Endothelial cell of hepatic sinusoid (primary cell): Measurements from ENCODE around the gene PROM2.

Experiments
- in situ Hi-C: cut with HindIII; loops from 2 replicates; pipeline ENCODE4 v1.10.0; 2017; ENCODE audit warnings: low sequenced_read_pairs

Gene PROM2

DNA sequence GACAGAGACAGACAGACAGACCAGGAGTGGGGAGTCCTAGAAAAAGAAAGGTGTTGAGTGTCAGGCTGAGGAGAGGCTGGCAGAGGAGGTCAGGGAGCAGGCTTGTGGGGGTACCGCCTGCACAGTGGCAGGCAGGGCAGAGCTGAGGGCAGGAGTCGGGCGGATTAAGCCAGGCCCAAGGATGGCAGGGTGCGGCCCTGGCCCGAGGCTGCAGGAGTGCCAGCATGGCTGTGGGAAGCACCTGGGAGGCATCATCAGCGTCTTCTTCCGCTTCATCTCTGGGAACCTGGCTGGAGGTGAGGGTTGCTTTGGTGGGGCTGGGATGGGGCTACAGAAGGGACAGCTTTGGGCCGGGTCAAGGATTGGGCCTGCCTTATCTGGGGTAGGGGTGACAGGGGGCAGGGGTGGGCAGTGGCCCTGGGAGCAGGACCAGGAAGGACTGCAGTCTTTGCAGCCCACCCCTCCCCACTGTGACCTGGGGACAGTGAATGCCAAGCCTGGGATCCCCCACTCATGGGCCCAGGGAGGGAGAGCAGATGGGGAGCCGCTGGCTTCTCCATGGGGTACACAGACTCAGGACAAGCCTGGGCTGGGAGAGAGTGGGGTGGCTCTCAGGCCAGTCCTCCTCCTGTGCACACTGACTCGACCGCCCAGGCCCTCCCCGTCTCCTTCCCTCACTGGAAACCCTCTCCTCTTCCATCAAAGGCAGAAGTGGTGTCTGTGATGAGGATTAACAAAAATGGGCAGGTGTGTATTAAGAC, 43.6 kb downstream of the PROM2 start:
- in situ Hi-C loops = no loop called here

GRCh38 chr2:95318431-95319220, 44.4 kb downstream of the PROM2 start:
- in situ Hi-C loops = no loop called here

- in situ Hi-C loops = no loop called here
Observed at GRCh38 chr2:95319481-95320343, 45.5 kb downstream of the PROM2 start.

GRCh38 chr2:95320344-95320712, 46.1 kb downstream of the PROM2 start:
- in situ Hi-C loops = no loop called here

DNA sequence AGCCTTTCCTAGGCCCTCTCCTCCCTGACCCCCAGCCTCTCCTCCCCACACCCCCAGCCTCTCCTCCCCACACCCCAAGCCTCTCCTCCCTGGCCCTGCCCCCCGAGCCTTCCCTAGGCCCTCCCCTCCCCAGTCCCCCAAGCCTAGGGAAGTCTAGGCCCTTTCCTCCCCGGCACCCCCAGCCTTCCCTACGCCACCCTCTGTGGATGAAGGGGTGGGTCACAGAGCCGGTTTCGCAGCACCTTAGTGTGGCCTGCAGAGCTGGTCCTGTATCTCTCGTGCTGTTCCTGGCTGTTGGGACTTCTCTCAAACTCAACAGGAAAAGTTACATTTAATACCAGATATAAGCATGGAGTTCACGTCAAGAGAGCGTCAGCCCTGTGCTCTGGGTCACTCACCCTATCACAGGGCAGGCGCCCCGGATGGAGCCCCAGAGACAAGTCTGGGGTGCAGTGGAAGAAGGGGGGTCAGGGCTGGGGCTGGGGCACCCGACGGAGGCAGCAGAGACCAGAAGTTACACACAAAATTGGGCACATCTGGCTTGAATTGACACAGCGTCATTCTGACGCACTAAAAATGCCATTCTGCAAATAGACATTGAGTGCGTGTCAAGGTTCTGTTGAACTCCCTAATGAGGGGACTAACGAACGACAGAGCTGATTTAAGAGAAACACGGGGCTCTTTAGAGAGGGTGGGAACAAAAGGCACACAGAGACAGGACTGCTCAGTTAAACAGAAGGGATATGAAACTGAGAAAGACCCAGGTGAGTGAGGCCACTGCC, 46.9 kb downstream of the PROM2 start:
- in situ Hi-C loops = no loop called here

- in situ Hi-C loops = no loop called here
Observed at GRCh38 chr2:95323347-95324155, 49.3 kb downstream of the PROM2 start.

- in situ Hi-C loops = no loop called here
Observed at GRCh38 chr2:95325026-95325425, 50.8 kb downstream of the PROM2 start.

DNA sequence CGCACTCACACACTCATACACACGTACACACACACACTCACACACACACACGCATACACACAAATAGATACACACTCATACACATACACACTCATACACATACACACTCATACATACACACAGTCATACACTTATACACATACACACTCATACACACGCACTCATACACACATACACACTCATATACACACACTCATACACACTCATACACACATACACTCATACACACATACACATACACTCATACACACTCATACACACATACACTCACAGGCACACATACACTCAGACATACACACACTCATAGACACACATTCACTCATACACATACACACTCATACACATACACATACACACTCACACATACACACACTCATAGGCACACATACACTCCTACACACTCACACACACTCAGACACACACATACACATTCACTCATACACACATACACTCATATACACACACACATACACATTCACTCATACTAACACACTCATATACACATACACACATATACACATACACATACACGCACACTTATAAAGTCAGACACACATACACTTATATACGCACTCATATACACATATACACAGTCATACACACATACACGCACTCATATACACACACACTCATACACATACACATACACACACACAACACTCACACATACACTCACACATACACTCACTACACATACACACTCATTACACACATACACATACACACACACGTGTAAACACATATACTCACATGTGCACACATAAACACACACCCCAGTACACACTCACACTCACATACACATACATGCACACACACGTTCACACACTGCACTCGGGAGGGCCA, 51.6 kb downstream of the PROM2 start:
- in situ Hi-C loops = no loop called here

DNA sequence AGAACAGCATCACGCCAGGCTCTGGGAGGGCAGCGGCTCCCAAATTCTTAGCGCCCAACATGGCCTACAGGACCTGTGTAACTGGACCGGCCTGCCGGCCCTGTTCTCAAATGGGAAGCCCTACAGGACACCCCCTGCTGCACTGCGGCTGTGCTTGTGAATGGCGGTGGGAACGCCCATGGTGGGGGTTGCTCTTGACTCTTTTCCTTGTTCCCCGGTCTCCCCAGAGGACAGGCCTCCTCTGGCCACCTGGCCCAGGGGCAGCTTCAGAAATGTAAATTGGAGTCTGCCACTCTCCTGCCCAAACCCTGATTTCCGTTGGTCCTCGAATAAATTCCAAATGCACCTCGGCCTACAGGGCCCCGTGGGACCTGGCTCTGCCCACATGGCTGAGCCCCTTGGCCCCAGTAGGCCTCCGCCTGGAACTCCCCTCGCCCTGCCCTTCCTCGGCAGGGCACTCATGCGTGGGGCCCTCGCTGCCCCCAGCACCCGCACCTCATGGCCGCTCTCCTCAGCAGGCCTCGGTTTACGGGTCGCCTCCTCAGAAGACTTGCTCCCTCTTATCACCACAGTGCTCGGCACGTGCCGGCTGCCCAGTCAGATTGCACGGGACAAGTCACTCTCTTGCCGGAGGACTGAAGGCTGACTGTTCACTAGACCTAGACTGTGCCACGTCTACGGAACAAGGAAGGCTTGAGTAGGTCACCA, 52.3 kb downstream of the PROM2 start:
- in situ Hi-C loops = no loop called here

DNA sequence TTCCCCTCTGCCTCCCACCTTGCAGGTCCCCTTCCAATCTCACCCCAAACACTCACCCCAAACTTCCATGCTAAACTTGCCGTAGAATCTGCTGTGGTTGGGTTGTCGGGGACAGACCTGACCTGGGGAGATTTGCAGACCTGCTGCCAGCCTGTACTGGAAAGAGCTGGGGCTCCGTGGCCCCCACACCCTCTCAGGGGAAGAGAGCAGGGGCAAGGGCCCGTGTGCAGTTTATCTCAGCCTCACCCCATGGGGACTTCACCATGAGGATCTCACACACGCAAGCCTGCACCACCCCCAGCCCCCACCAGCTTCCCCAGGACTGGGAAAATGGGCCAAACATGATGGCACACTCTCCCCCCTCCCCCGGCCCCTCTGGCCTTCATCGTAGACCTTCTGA, 53.6 kb downstream of the PROM2 start:
- in situ Hi-C loops = no loop called here

DNA sequence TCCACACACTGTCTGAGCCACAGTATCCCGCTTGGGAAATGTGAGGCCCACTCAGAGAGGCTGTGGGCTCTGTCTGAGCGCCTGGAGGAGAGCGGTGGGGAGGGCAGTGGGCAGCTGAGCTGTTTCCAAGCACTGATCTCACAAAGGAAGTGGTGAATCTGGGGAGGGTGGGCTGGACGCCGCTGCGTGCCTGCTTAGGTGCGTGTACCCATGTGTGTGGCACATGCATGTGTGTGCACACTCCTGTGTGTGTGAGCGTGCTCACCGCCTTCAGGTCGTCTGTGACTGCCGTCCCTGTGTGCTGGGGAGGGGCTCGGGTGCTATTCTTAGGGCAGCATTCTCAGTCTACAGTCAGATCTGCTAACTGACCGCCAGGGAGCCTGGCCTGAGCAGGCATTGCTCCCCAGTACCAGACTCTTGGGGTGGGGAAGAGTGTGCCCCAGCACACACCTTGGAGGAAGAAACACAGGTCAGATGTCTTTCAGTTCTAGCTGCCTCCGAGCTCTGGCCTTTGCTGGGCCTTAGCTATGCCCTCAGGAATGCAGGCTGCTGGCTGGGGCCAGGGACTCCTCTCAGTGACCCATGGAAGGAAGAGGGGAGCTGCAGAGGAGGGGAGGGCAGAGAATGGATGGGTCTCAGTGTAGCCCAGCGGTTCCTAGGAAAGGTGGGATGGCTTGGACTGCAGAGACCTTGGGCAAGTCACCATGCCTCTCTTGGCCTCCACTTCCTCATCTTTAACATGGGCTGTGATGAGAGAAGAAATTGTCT, 54.3 kb downstream of the PROM2 start:
- in situ Hi-C loops = no loop called here

GRCh38 chr2:95329401-95329800, 55.2 kb downstream of the PROM2 start:
- in situ Hi-C loops = no loop called here

- in situ Hi-C loops = no loop called here
Observed at GRCh38 chr2:95329891-95330793, 55.9 kb downstream of the PROM2 start.

- in situ Hi-C loops = no loop called here
Observed at GRCh38 chr2:95330794-95331338, 56.6 kb downstream of the PROM2 start.

DNA sequence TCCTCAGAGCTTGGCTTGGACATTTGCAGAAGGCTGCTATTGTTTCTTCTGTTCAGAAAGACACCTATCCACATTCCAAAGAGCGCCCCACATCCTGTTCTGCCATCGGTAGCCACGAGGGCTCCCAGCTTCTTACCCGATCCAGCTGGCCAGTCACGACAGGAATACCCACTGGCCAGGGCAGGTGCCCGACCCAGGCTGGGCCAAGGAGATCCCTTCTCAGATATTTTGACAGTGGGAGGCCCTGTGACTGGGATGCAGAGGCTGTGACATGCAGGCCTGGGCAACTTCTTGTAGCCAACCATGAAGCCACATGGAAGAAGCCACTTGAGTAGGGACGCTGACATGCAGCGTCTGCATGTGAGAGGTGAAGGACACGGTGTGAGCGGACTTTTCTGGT, 57.4 kb downstream of the PROM2 start:
- in situ Hi-C loops = no loop called here

GRCh38 chr2:95332036-95332435, 57.8 kb downstream of the PROM2 start:
- in situ Hi-C loops = no loop called here
